IMR-90 (cell line): ENCODE data around the gene NEMP1. TPM values are rescaled to one million over a fixed set of nuclear protein-coding genes. Genes with fewer than 3 reads are reported as not detected.

Experiments used
- ATAC-seq: fragments of 200-7000 bp; cut with Tn5 transposase; 2 replicates; pipeline ENCODE4 v1.9.1; 2020; ENCODE audit warnings: low read depth, mild to moderate bottlenecking, moderate library complexity
- BruUV-seq: library from RNA; stranded (reverse); fragments of 400-500 nt; replicated peaks from 2 replicates; lab custom pipeline; 2021; lab: Mats Ljungman, UMichigan
- CTCF ChIA-PET: fragments of 300-600 bp; formaldehyde crosslinking; extraction: SDS; loops from one replicate; lab custom pipeline; 2021; ENCODE audit warnings: antibody characterized with exemption; lab: Yijun Ruan, JAX
- POLR2A ChIA-PET: fragments of 300-600 bp; sonication (Branson Sonifier 250); formaldehyde crosslinking; loops from one replicate; lab custom pipeline; 2022; ENCODE audit warnings: antibody characterized with exemption; ENCODE audit not compliant: unreplicated experiment; lab: Charles Lee
- DNase-seq: peaks from one replicate; pipeline ENCODE4 v3.0.0; 2013
- H2AFZ ChIP-seq: replicated peaks from 2 replicates; pipeline ENCODE3; 2013; ENCODE audit warnings: low read length, mild to moderate bottlenecking; ENCODE audit not compliant: poor library complexity
- H2AK5ac ChIP-seq: 2 replicates; pipeline ENCODE4 v1.6.1; 2013; ENCODE audit warnings: low read depth, low read length, inconsistent platforms
- H2AK9ac ChIP-seq: replicated peaks from 2 replicates; pipeline ENCODE3; 2013; ENCODE audit warnings: mild to moderate bottlenecking, low read depth, low read length, moderate library complexity; ENCODE audit not compliant: poor library complexity
- H2BK120ac ChIP-seq: 2 replicates; pipeline ENCODE4 v1.6.1; 2013; ENCODE audit warnings: low read depth, low read length, inconsistent platforms
- H2BK15ac ChIP-seq: 3 replicates; pipeline ENCODE4 v1.6.1; 2013; ENCODE audit warnings: low read depth, low read length, inconsistent platforms
- H2BK20ac ChIP-seq: 2 replicates; pipeline ENCODE4 v1.6.1; 2013; ENCODE audit warnings: low read depth, mild to moderate bottlenecking, inconsistent platforms, low read length, moderate library complexity
- H2BK5ac ChIP-seq: 2 replicates; pipeline ENCODE4 v1.6.1; 2013; ENCODE audit warnings: mild to moderate bottlenecking, low read depth, low read length, inconsistent platforms; ENCODE audit not compliant: poor library complexity, severe bottlenecking
- H3K14ac ChIP-seq: replicated peaks from 2 replicates; pipeline ENCODE4 v1.6.1; 2013; ENCODE audit warnings: low read depth, low read length, inconsistent platforms
- H3K18ac ChIP-seq: 2 replicates; pipeline ENCODE4 v1.6.1; 2013; ENCODE audit warnings: low read depth, low read length, control low read depth
- H3K23ac ChIP-seq: 2 replicates; pipeline ENCODE4 v1.6.1; 2013; ENCODE audit warnings: low read depth, low read length, inconsistent platforms
- H3K27ac ChIP-seq: 2 replicates; pipeline ENCODE4 v1.5.1; 2013; ENCODE audit warnings: mild to moderate bottlenecking, control low read depth, low read length; ENCODE audit not compliant: insufficient read depth
- H3K27me3 ChIP-seq: 2 replicates; pipeline ENCODE4 v1.6.1; 2013; ENCODE audit warnings: low read length; ENCODE audit not compliant: control insufficient read depth, insufficient read depth
- H3K36me3 ChIP-seq: 2 replicates; pipeline ENCODE4 v1.6.1; 2013; ENCODE audit warnings: low read length, mixed read lengths; ENCODE audit not compliant: control insufficient read depth, insufficient read depth
- H3K4ac ChIP-seq: 2 replicates; pipeline ENCODE4 v1.6.1; 2013; ENCODE audit warnings: low read depth, low read length, inconsistent platforms
- H3K4me1 ChIP-seq: 2 replicates; pipeline ENCODE4 v1.6.1; 2013; ENCODE audit warnings: low read length, mixed read lengths; ENCODE audit not compliant: control insufficient read depth, insufficient read depth
- H3K4me2 ChIP-seq: 2 replicates; pipeline ENCODE4 v1.6.1; 2013; ENCODE audit warnings: low read depth, mild to moderate bottlenecking, control low read depth, low read length, moderate library complexity
- H3K4me3 ChIP-seq: 2 replicates; pipeline ENCODE4 v1.5.1; 2013; ENCODE audit warnings: low read depth, mild to moderate bottlenecking, control low read depth, low read length, moderate library complexity; ENCODE audit not compliant: insufficient read depth
- H3K56ac ChIP-seq: 2 replicates; pipeline ENCODE4 v1.6.1; 2013; ENCODE audit warnings: low read length, inconsistent platforms; ENCODE audit not compliant: insufficient read depth; ENCODE audit errors: extremely low read depth
- H3K79me1 ChIP-seq, 2 experiments: 2 replicates each; pipeline ENCODE4 v1.6.1; 2013; ENCODE audit warnings: low read length in 2 of 2, inconsistent platforms in 1 of 2, low read depth in 1 of 2
- H3K9ac ChIP-seq: 2 replicates; pipeline ENCODE4 v1.6.1; 2013; ENCODE audit warnings: low read depth, low read length, control low read depth
- H3K9me1 ChIP-seq: 2 replicates; pipeline ENCODE4 v1.6.1; 2013; ENCODE audit warnings: low read length, inconsistent platforms; ENCODE audit not compliant: insufficient read depth
- H3K9me3 ChIP-seq: 2 replicates; pipeline ENCODE4 v1.6.1; 2013; ENCODE audit warnings: low read length; ENCODE audit not compliant: control insufficient read depth, insufficient read depth
- H4K20me1 ChIP-seq: 2 replicates; pipeline ENCODE4 v1.6.1; 2013; ENCODE audit warnings: low read length, inconsistent platforms; ENCODE audit not compliant: insufficient read depth
- H4K5ac ChIP-seq: 2 replicates; pipeline ENCODE4 v1.6.1; 2013; ENCODE audit warnings: mild to moderate bottlenecking, low read depth, low read length, control low read depth
- H4K8ac ChIP-seq, 2 experiments: 2 replicates each; pipeline ENCODE4 v1.6.1; 2013; ENCODE audit warnings: low read depth in 2 of 2, low read length in 2 of 2, control low read depth in 1 of 2, inconsistent platforms in 1 of 2
- H4K91ac ChIP-seq: 2 replicates; pipeline ENCODE4 v1.6.1; 2013; ENCODE audit warnings: low read depth, low read length, inconsistent platforms; ENCODE audit not compliant: insufficient read depth
- CEBPB ChIP-seq: IDR thresholded peaks from 2 replicates; pipeline ENCODE4 v1.6.1; 2012; ENCODE audit warnings: low read depth, low read length, improper control_type of control experiment
- CHD1 ChIP-seq: IDR thresholded peaks from 2 replicates; pipeline ENCODE4 v1.6.1; 2012; ENCODE audit warnings: low read depth, low read length, improper control_type of control experiment
- CTCF ChIP-seq: conservative IDR thresholded peaks from 2 replicates; pipeline ENCODE4 v1.5.1; 2012; ENCODE audit warnings: mild to moderate bottlenecking, low read depth, low read length, improper control_type of control experiment
- FOS ChIP-seq: fragments of 150-350 bp; IDR thresholded peaks from 2 replicates; pipeline ENCODE4 v1.6.1; 2016; ENCODE audit warnings: low read depth, low read length
- MAFK ChIP-seq: IDR thresholded peaks from 2 replicates; pipeline ENCODE4 v1.6.1; 2012; ENCODE audit warnings: low read depth, low read length, improper control_type of control experiment
- MAZ ChIP-seq: IDR thresholded peaks from 2 replicates; pipeline ENCODE4 v1.6.1; 2012; ENCODE audit warnings: low read depth, mild to moderate bottlenecking, low read length, improper control_type of control experiment, moderate library complexity, borderline replicate concordance
- MXI1 ChIP-seq: IDR thresholded peaks from 2 replicates; pipeline ENCODE4 v1.6.1; 2012; ENCODE audit warnings: low read depth, mild to moderate bottlenecking, low read length, moderate library complexity, borderline replicate concordance
- NFE2L2 ChIP-seq: fragments of 150-350 bp; IDR thresholded peaks from 2 replicates; pipeline ENCODE4 v1.6.1; 2016; ENCODE audit warnings: low read depth, mild to moderate bottlenecking, low read length
- POLR2A ChIP-seq: IDR thresholded peaks from 2 replicates; pipeline ENCODE4 v1.6.1; 2012; ENCODE audit warnings: mild to moderate bottlenecking, low read depth, low read length
- RAD21 ChIP-seq: IDR thresholded peaks from 2 replicates; pipeline ENCODE4 v1.6.1; 2012; ENCODE audit warnings: low read length, improper control_type of control experiment
- RCOR1 ChIP-seq: IDR thresholded peaks from 2 replicates; pipeline ENCODE4 v1.6.1; 2012; ENCODE audit warnings: mild to moderate bottlenecking, low read length, improper control_type of control experiment; ENCODE audit not compliant: insufficient replicate concordance
- RFX5 ChIP-seq: IDR thresholded peaks from 2 replicates; pipeline ENCODE4 v1.8.0; 2012; ENCODE audit warnings: low read depth, mild to moderate bottlenecking, low read length, moderate library complexity
- SMC3 ChIP-seq: fragments of 150-350 bp; IDR thresholded peaks from 2 replicates; pipeline ENCODE4 v1.6.1; 2016; ENCODE audit warnings: low read depth, mild to moderate bottlenecking, antibody characterized with exemption, low read length, moderate library complexity
- WGBS, 2 experiments: methylation state at CpG; one replicate each; pipeline versions ENCODE4 v1.1.5 to v1.1.7; 2013; ENCODE audit warnings: missing lambda C conversion rate in 2 of 2; ENCODE audit not compliant: insufficient read length in 1 of 2; ENCODE audit errors: extremely low coverage in 2 of 2; 5-methylcytosine and 5-hydroxymethylcytosine counted together
- dilution Hi-C: fragments of 300-500 bp; cut with HindIII; formaldehyde crosslinking; loops from one replicate; pipeline ENCODE4 v1.14.3; 2018; ENCODE audit warnings: low sequenced_read_pairs; ENCODE audit not compliant: unreplicated experiment
- in situ Hi-C: fragments of 300-500 bp; cut with MboI; formaldehyde crosslinking; loops from 3 replicates; pipeline ENCODE4 v1.14.3; 2019; ENCODE audit warnings: low sequenced_read_pairs, inconsistent platforms, mixed read lengths
- intact Hi-C: fragments of 100-400 bp; cut with micrococcal nuclease; formaldehyde crosslinking; loops from 2 replicates; pipeline ENCODE4 v1.10.0; 2022
- polyA plus RNA-seq, 3 experiments: library from polyadenylated mRNA; depleted of rRNA; stranded (reverse); fragments of >200 nt; gene quantifications; 2 replicates each; pipeline ENCODE4 v1.2.3, GENCODE V29; 2012; ENCODE audit warnings: low replicate concordance in 1 of 3
- total RNA-seq: library from RNA; depleted of rRNA; stranded (reverse); fragments of >200 nt; gene quantifications from 2 replicates; pipeline ENCODE4 v1.2.3, GENCODE V29; 2012

Gene NEMP1
- total and polyA plus RNA-seq, 2 of the 4 experiments (the other 2 are of a cell fraction), result 8.9 to 10.9 TPM

GRCh38 chr12:57066245-57066644, 12.3 kb downstream of the NEMP1 start:
- intact Hi-C loops, result loop anchor here (5.0 kb wide), 1 partner anchor 171 kb away; a partner anchor contains a TSS
- WGBS, 2 experiments, result no CpG with 5 or more reads among the region's 2 CpGs
- Histone ChIP-seq H3K4me1 (peaks cover 3% of the 10 kb centered on the region), H2AK9ac (no peak overlapping the region), H4K5ac (no peak overlapping the region), H2BK5ac (no peak overlapping the region), H4K91ac (no peak overlapping the region), H2BK120ac (no peak overlapping the region), H2BK15ac (no peak overlapping the region), H3K79me1 (peaks cover 7 to 8% of the 10 kb centered on the region in 2 experiments; a peak in 2 of 4 replicates), H3K27me3 (no peaks in the 10 kb centered on the region), H2AK5ac (no peak overlapping the region), H3K4me3 (no peak overlapping the region), H3K9me1 (no peaks in the 10 kb centered on the region), H4K8ac (no peak overlapping the region), H3K36me3 (peaks cover 6% of the 10 kb centered on the region), H3K4ac (no peak overlapping the region), H4K20me1 (no peaks in the 10 kb centered on the region; the same call in 1 of the 2 replicates), H3K18ac (no peak overlapping the region), H3K14ac (no peak overlapping the region), H2BK20ac (no peak overlapping the region), H3K56ac (no peak overlapping the region), H3K4me2 (no peak overlapping the region), H3K9ac (no peak overlapping the region), H2AFZ (no peak overlapping the region), H3K23ac (no peak overlapping the region), H3K9me3 (no peaks in the 10 kb centered on the region), H3K27ac (no peak overlapping the region)
- no peak for ATAC-seq
- no TSS peak for BruUV-seq
- CTCF ChIA-PET, result interaction anchor here (0.6 to 1.2 kb wide), 2 partner anchors 58 to 67 kb away, joined by 3 to 4 read pairs; no protein-coding TSS in a partner anchor
- in situ Hi-C loops, result loop anchor here (5.0 to 10.0 kb wide), 3 partner anchors 46 to 311 kb away; partner anchors contain the start of genes PRIM1 and STAT6
- POLR2A ChIA-PET, result no interaction called here
- dilution Hi-C loops, result no loop called here
- TF ChIP-seq NFE2L2, result no peak
- no peak for TF ChIP-seq CEBPB
- TF ChIP-seq RCOR1, result no peak
- no peak for TF ChIP-seq CHD1
- TF ChIP-seq MAFK, result no peak
- no peak for TF ChIP-seq MXI1
- TF ChIP-seq FOS, result no peak
- no peak for TF ChIP-seq RFX5
- TF ChIP-seq RAD21, result no peak
- no peak for TF ChIP-seq CTCF
- no peak for TF ChIP-seq POLR2A
- TF ChIP-seq SMC3, result no peak
- TF ChIP-seq MAZ, result no peak
- no peak for DNase-seq
